GM18873 (cell line): Measurements from ENCODE around the gene SERPINA12.

Experiments used
- ATAC-seq: cut with Tn5 transposase; IDR thresholded peaks from one replicate; pipeline ENCODE4 v1.9.1; 2021; ENCODE audit warnings: mild to moderate bottlenecking, moderate library complexity, moderate number of reproducible peaks; ENCODE audit not compliant: unreplicated experiment, low FRiP score

The SERPINA12 gene

GRCh38 chr14:94446126-94446525 is 63.1 kb downstream of the SERPINA12 start:
- ATAC-seq, result no peak

- no peak for ATAC-seq
Observed at GRCh38 chr14:94445003-94445402, 64.3 kb downstream of the SERPINA12 start.

DNA sequence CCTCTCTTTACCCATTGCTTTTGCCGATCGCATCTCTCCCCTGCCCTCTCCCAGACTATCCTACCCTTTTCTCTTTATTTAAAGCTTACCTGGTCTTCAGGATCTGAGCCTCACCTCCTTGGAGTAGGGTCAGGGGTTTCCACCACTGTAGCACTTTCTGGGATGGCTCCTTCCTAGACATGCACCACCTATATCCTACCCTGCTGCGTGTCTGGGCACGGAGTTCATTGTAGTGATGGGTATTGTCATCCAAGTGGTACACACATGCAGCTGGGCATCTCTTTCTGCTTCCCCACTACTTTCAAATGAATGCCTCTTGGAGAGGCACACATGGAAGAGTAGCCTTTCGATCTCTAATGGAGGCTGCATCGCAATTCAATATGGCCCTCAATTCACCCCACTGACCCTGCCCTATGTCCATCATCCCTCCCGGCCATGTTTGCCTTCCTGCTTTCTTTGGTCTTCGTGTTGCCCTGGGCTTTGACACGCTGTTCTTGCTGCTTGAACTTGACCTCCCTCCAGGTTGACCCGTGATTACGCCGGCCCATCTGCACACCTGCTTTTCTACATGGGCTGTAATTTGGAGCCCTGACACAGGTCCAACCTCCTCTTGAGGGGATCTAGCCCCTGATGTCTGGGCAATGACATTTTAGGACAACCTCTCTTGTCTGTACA is 67.6 kb downstream of the SERPINA12 start:
- ATAC-seq, result no peak

DNA sequence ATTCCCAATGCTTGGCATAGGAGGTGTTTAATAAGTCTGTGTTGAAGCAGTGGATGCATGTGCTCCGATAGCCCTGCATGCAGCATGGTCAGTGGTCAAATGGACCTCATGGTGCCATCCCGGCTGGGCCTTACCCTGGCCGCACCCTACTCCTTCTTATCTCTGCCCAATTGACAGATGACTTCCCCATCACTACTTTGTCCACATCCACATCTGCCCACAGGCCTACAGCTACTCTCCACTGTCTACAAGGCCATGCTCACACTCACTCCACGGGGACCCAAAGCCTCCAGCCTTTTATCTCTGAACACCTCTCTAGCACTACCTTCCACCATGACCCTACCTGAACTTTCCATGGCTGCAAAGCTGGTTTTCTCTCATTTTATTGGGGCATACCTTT is 68.1 kb downstream of the SERPINA12 start:
- no peak for ATAC-seq

DNA sequence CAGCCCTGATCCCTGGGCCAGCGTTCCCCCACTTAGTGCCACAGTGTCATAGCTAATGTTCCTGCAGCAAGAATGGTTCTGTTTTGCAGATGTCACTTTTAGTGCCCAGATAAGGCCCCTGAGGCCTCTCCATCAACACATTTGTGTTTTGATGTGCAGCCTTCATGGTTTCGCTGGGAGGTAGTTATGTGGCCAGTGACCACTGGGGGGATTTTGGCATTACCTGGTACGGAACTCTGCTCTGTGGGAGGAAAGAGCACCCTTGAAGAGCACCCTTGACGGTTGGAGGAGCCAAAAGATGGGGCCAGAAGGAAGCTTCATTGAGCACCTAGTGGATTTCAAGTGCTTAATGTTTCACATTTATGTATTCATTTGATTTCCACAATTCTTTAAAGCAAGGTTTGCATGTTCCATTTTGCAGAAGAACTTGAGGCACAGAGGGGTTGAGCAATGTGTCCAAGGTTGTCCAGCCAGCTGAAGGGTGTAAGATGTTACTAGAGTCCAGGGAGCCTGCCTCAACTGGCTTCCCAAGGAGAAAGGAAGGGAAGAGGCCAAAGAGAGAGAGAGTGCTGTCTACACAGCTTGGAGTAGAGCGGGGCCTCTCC is 69.7 kb downstream of the SERPINA12 start:
- no peak for ATAC-seq
